Measurements from ENCODE around the gene ZNF18.

DNA sequence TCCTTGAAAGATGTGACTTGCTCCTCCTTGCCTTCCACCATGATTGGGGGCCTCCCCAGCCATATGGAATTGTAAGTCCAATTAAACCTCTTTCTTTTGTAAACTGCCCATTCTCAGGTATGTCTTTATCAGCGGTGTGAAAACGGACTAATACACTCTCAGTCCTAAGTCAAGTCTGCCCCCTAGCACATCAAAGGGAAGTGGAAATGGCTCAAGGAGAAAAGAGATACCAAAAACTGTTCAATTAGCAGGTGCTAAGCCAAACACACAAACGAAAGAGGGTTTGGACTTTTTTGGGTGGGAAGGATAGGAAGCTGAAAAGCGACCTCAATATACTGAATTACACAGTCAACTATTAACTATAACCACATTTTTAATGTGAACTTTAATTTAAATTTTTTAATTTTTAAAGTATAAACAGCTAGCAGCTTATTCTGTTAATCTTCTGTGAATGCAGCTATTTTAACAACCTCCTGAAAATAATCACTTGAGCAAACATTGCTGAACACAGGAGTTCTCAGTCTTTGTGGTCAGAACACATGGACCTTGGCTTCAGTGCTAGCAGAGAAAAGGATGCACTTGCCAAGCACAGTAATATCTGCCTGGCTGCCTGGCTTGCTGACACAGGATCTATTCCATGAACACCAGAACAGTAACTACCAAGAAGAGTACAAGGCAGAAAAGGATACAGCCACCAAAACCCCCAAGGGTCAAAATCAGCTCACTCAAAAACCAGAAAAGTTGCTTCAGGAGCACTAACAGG lies 10.9 kb downstream of the ZNF18 start:
- TF ChIP-seq, protein P1, sequence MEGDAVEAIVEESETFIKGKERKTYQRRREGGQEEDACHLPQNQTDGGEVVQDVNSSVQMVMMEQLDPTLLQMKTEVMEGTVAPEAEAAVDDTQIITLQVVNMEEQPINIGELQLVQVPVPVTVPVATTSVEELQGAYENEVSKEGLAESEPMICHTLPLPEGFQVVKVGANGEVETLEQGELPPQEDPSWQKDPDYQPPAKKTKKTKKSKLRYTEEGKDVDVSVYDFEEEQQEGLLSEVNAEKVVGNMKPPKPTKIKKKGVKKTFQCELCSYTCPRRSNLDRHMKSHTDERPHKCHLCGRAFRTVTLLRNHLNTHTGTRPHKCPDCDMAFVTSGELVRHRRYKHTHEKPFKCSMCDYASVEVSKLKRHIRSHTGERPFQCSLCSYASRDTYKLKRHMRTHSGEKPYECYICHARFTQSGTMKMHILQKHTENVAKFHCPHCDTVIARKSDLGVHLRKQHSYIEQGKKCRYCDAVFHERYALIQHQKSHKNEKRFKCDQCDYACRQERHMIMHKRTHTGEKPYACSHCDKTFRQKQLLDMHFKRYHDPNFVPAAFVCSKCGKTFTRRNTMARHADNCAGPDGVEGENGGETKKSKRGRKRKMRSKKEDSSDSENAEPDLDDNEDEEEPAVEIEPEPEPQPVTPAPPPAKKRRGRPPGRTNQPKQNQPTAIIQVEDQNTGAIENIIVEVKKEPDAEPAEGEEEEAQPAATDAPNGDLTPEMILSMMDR (conservative IDR thresholded peaks at IDR 0.05 in 1 of 2, IDR thresholded peaks at IDR 0.05 in 1 of 2; ENCODE audit: extremely low read depth in 1 of 2, insufficient read depth in 1 of 2, low read depth in 1 of 2, low read length in 2 of 2): no peak
- TF ChIP-seq EZH2 (IDR thresholded peaks at IDR 0.05; ENCODE audit: borderline replicate concordance, low read length): no peak
